Activated T-helper 9 cell treated with anti-CD3 and anti-CD28 coated beads, Interleukin-2, amount 50 U/mL, for 16 hours (primary cell): ENCODE measurements around the gene PFKP.
"Not testable (repeated sequence)": the region's sequence is repeated elsewhere in the genome, so short reads cannot be mapped to it uniquely, and the experiment has no call there.

ENCODE experiments used
- DNase-seq: peaks from one replicate; pipeline ENCODE4 v3.0.0-alpha.2; 2020; ENCODE audit warnings: low read depth

Gene PFKP

GRCh38 chr10:3099291-3100092 lies 32.1 kb downstream of the PFKP start:
- DNase-seq: no peak

- no peak for DNase-seq
Observed at GRCh38 chr10:3100093-3100792, 32.9 kb downstream of the PFKP start.

GRCh38 chr10:3100856-3101640 lies 33.7 kb downstream of the PFKP start:
- no peak for DNase-seq

GRCh38 chr10:3102720-3103427 lies 35.5 kb downstream of the PFKP start:
- no peak for DNase-seq

GRCh38 chr10:3103646-3104045 lies 36.3 kb downstream of the PFKP start:
- no peak for DNase-seq

- no peak for DNase-seq
Observed at GRCh38 chr10:3104251-3104918, 37.0 kb downstream of the PFKP start.

- DNase-seq: no peak
Observed at GRCh38 chr10:3105166-3105565, 37.8 kb downstream of the PFKP start.

GRCh38 chr10:3105905-3106304 lies 38.6 kb downstream of the PFKP start:
- no peak for DNase-seq

- not testable (repeated sequence) for DNase-seq
Observed at GRCh38 chr10:3106328-3106727, 39.0 kb downstream of the PFKP start.

GRCh38 chr10:3106928-3107425 lies 39.6 kb downstream of the PFKP start:
- no peak for DNase-seq

GRCh38 chr10:3107426-3107961 lies 40.1 kb downstream of the PFKP start:
- DNase-seq: no peak

- DNase-seq: no peak
Observed at GRCh38 chr10:3108033-3108432, 40.7 kb downstream of the PFKP start.

- no peak for DNase-seq
Observed at GRCh38 chr10:3108575-3109105, 41.3 kb downstream of the PFKP start.

GRCh38 chr10:3109196-3109595 lies 41.8 kb downstream of the PFKP start:
- DNase-seq: no peak

GRCh38 chr10:3109633-3110032 lies 42.3 kb downstream of the PFKP start:
- no peak for DNase-seq

- no peak for DNase-seq
Observed at GRCh38 chr10:3110782-3111620, 43.7 kb downstream of the PFKP start.

- no peak for DNase-seq
Observed at GRCh38 chr10:3111621-3112163, 44.3 kb downstream of the PFKP start.

GRCh38 chr10:3113343-3113720 lies 46.0 kb downstream of the PFKP start:
- no peak for DNase-seq

GRCh38 chr10:3115685-3116084 lies 48.3 kb downstream of the PFKP start:
- no peak for DNase-seq
